HepG2 (cell line): ENCODE data around the gene DDI2. TPM values are rescaled to one million over a fixed set of nuclear protein-coding genes. Genes with fewer than 3 reads are reported as not detected.

Experiments
- JUN ChIP-seq: sonication (generic); formaldehyde crosslinking; IDR thresholded peaks from 2 replicates; pipeline ENCODE4 v1.4.0; 2020; ENCODE audit warnings: mild to moderate bottlenecking, missing genetic modification reagents
- REXO4 ChIP-seq: sonication (generic); formaldehyde crosslinking; IDR thresholded peaks from 2 replicates; pipeline ENCODE4 v1.8.0; 2022; ENCODE audit warnings: missing genetic modification reagents, mild to moderate bottlenecking, borderline replicate concordance
- RFX3 ChIP-seq: IDR thresholded peaks from 2 replicates; pipeline ENCODE4 v1.6.1; 2016; ENCODE audit warnings: missing biosample characterization, missing genetic modification reagents
- SNAPC2 ChIP-seq: sonication (generic); formaldehyde crosslinking; IDR thresholded peaks from 2 replicates; pipeline ENCODE4 v1.8.1; 2022; ENCODE audit warnings: mild to moderate bottlenecking, missing genetic modification reagents
- TCF7 ChIP-seq: sonication (generic); IDR thresholded peaks from 2 replicates; pipeline ENCODE4 v1.6.1; 2016; ENCODE audit warnings: antibody characterized with exemption, low read depth
- TOPORS ChIP-seq: sonication (generic); formaldehyde crosslinking; IDR thresholded peaks from 2 replicates; pipeline ENCODE4 v1.8.0; 2023; ENCODE audit warnings: mild to moderate bottlenecking, missing genetic modification reagents
- ZKSCAN8 ChIP-seq: IDR thresholded peaks from 2 replicates; pipeline ENCODE4 v1.6.1; 2016; ENCODE audit warnings: borderline replicate concordance, missing genetic modification reagents, missing compliant biosample characterization
- ZMYM2 ChIP-seq: sonication (generic); formaldehyde crosslinking; IDR thresholded peaks from 2 replicates; pipeline ENCODE4 v1.8.0; 2022; ENCODE audit warnings: mild to moderate bottlenecking, missing genetic modification reagents
- ZNF562 ChIP-seq: sonication (generic); formaldehyde crosslinking; IDR thresholded peaks from 2 replicates; pipeline ENCODE4 v1.8.0; 2022; ENCODE audit warnings: missing genetic modification reagents, borderline replicate concordance
- ZNF672 ChIP-seq: sonication (generic); formaldehyde crosslinking; IDR thresholded peaks from 2 replicates; pipeline ENCODE4 v1.8.1; 2022; ENCODE audit warnings: missing genetic modification reagents
- ZNF75D ChIP-seq: sonication (generic); formaldehyde crosslinking; IDR thresholded peaks from 2 replicates; pipeline ENCODE4 v1.8.1; 2023; ENCODE audit warnings: missing genetic modification reagents, mild to moderate bottlenecking, borderline replicate concordance
- ZNF772 ChIP-seq: sonication (generic); formaldehyde crosslinking; IDR thresholded peaks from 2 replicates; pipeline ENCODE4 v1.5.0; 2020; ENCODE audit warnings: mild to moderate bottlenecking, missing genetic modification reagents
- ZNF883 ChIP-seq: sonication (generic); formaldehyde crosslinking; IDR thresholded peaks from 2 replicates; pipeline ENCODE4 v1.5.1; 2020; ENCODE audit warnings: mild to moderate bottlenecking, missing genetic modification reagents; ENCODE audit errors: not compliant biosample characterization
- polyA plus RNA-seq, 8 experiments: library from polyadenylated mRNA; depleted of rRNA in 3 of 8; stranded (reverse) in 7 of 8; unstranded in 1 of 8; fragments of >200 nt; fragmentation: Illumina TruSeq in 4 of 8; extraction: Trizol in 4 of 8; gene quantifications; 2 replicates each; pipeline versions ENCODE4 v1.2.1 to v1.2.3, GENCODE V29; 2011 to 2016; ENCODE audit warnings: low read depth in 4 of 8, missing spikeins in 1 of 8, mixed read lengths in 1 of 8; ENCODE audit not compliant: insufficient read depth in 1 of 8
- total RNA-seq, 5 experiments: library from RNA; depleted of rRNA; stranded (reverse); fragments of >200 nt; fragmentation: Illumina TruSeq; extraction: Trizol; gene quantifications; 2 replicates each; pipeline ENCODE4 v1.2.3, GENCODE V29; 2016; ENCODE audit warnings: low read depth in 1 of 5
- TF ChIP-seq, protein P1 (sequence below): sonication (generic); formaldehyde crosslinking; IDR thresholded peaks from 2 replicates; pipeline ENCODE4 v1.5.1; 2020; ENCODE audit warnings: missing genetic modification reagents, mild to moderate bottlenecking, borderline replicate concordance
- TF ChIP-seq, protein P2 (sequence below): sonication (generic); formaldehyde crosslinking; IDR thresholded peaks from 2 replicates; pipeline ENCODE4 v1.8.1; 2023; ENCODE audit warnings: missing genetic modification reagents, inconsistent platforms, borderline replicate concordance
- TF ChIP-seq, protein P3 (sequence below): sonication (generic); formaldehyde crosslinking; IDR thresholded peaks from 2 replicates; pipeline ENCODE4 v1.8.0; 2022; ENCODE audit warnings: missing genetic modification reagents, mild to moderate bottlenecking, inconsistent platforms, borderline replicate concordance
- TF ChIP-seq, protein P4 (sequence below): sonication (generic); formaldehyde crosslinking; IDR thresholded peaks from 2 replicates; pipeline ENCODE4 v1.4.0; 2020; ENCODE audit warnings: missing genetic modification reagents, borderline replicate concordance
- TF ChIP-seq, protein P5 (sequence below): IDR thresholded peaks from 2 replicates; pipeline ENCODE4 v1.6.1; 2016; ENCODE audit warnings: control low read depth

The DDI2 gene
- total and polyA plus RNA-seq, 2 of the 13 experiments (the other 11 are each of a cell fraction or from before 2014, with no cell fraction given) = 8.5 to 25.7 TPM

DNA sequence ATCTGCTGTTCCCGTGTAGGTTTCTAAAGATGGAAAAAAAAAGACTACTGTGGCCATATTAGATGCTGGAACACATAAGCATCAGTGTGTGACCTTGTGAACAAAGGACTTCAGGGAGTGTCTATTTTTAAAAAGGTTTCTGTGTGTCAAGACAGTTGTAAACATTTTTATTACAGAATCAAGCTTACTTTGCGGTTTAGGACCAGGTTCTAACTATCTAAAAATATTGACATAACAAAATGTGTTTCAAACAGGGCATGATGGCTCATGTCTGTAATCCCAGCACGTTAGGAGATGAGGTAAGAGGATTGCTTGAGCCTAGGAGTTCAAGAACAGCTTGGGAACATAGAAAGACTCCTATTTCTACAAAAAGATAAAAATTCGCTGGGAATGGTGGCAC lies 7.1 kb upstream of the DDI2 start (continued):
- TF ChIP-seq JUN (no peak), ZNF772 (no peak), TOPORS (no peak), ZMYM2 (CRISPR knock-in tag) (no peak), ZKSCAN8 (CRISPR knock-in tag) (0 out of 2 replicates have a peak, but pooled peaks have one; percentile 46), ZNF75D (no peak), SNAPC2 (CRISPR knock-in tag) (no peak), ZNF672 (CRISPR knock-in tag) (no peak), ZNF562 (CRISPR knock-in tag) (no peak), TCF7 (peak; percentile 62), ZNF883 (no peak), REXO4 (CRISPR knock-in tag) (no peak), RFX3 (CRISPR knock-in tag) (no peak)
- TF ChIP-seq, protein P1, sequence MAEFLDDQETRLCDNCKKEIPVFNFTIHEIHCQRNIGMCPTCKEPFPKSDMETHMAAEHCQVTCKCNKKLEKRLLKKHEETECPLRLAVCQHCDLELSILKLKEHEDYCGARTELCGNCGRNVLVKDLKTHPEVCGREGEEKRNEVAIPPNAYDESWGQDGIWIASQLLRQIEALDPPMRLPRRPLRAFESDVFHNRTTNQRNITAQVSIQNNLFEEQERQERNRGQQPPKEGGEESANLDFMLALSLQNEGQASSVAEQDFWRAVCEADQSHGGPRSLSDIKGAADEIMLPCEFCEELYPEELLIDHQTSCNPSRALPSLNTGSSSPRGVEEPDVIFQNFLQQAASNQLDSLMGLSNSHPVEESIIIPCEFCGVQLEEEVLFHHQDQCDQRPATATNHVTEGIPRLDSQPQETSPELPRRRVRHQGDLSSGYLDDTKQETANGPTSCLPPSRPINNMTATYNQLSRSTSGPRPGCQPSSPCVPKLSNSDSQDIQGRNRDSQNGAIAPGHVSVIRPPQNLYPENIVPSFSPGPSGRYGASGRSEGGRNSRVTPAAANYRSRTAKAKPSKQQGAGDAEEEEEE (CRISPR knock-in tag) = no peak
- TF ChIP-seq, protein P2, sequence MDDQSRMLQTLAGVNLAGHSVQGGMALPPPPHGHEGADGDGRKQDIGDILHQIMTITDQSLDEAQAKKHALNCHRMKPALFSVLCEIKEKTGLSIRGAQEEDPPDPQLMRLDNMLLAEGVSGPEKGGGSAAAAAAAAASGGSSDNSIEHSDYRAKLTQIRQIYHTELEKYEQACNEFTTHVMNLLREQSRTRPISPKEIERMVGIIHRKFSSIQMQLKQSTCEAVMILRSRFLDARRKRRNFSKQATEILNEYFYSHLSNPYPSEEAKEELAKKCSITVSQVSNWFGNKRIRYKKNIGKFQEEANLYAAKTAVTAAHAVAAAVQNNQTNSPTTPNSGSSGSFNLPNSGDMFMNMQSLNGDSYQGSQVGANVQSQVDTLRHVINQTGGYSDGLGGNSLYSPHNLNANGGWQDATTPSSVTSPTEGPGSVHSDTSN (CRISPR knock-in tag) = no peak
- TF ChIP-seq, protein P3, sequence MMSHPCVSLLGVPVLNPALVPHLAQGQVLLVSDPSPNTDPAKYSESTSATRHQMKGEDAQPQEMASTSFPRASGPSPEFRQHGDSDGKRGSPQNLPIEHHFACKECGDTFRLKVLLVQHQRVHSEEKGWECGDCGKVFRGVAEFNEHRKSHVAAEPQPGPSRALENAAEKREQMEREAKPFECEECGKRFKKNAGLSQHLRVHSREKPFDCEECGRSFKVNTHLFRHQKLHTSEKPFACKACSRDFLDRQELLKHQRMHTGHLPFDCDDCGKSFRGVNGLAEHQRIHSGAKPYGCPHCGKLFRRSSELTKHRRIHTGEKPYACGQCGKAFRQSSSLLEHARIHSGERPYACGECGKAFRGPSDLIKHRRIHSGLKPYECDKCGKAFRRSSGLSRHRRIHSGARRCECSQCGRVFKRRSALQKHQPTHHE = no peak
- TF ChIP-seq, protein P4, sequence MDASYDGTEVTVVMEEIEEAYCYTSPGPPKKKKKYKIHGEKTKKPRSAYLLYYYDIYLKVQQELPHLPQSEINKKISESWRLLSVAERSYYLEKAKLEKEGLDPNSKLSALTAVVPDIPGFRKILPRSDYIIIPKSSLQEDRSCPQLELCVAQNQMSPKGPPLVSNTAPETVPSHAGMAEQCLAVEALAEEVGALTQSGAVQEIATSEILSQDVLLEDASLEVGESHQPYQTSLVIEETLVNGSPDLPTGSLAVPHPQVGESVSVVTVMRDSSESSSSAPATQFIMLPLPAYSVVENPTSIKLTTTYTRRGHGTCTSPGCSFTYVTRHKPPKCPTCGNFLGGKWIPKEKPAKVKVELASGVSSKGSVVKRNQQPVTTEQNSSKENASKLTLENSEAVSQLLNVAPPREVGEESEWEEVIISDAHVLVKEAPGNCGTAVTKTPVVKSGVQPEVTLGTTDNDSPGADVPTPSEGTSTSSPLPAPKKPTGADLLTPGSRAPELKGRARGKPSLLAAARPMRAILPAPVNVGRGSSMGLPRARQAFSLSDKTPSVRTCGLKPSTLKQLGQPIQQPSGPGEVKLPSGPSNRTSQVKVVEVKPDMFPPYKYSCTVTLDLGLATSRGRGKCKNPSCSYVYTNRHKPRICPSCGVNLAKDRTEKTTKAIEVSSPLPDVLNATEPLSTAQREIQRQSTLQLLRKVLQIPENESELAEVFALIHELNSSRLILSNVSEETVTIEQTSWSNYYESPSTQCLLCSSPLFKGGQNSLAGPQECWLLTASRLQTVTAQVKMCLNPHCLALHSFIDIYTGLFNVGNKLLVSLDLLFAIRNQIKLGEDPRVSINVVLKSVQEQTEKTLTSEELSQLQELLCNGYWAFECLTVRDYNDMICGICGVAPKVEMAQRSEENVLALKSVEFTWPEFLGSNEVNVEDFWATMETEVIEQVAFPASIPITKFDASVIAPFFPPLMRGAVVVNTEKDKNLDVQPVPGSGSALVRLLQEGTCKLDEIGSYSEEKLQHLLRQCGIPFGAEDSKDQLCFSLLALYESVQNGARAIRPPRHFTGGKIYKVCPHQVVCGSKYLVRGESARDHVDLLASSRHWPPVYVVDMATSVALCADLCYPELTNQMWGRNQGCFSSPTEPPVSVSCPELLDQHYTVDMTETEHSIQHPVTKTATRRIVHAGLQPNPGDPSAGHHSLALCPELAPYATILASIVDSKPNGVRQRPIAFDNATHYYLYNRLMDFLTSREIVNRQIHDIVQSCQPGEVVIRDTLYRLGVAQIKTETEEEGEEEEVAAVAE (CRISPR knock-in tag) = no peak
- TF ChIP-seq, protein P5, sequence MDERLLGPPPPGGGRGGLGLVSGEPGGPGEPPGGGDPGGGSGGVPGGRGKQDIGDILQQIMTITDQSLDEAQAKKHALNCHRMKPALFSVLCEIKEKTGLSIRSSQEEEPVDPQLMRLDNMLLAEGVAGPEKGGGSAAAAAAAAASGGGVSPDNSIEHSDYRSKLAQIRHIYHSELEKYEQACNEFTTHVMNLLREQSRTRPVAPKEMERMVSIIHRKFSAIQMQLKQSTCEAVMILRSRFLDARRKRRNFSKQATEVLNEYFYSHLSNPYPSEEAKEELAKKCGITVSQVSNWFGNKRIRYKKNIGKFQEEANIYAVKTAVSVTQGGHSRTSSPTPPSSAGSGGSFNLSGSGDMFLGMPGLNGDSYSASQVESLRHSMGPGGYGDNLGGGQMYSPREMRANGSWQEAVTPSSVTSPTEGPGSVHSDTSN (CRISPR knock-in tag) = no peak
